ENCODE measurements around the gene UBA7. TPM values are rescaled to one million over a fixed set of nuclear protein-coding genes. Genes with fewer than 3 reads are reported as not detected.
A peak's percentile ranks its signal among the peaks of the same experiment; 100 is the strongest.
"Not testable (repeated sequence)": the region's sequence is repeated elsewhere in the genome, so short reads cannot be mapped to it uniquely, and the experiment has no call there.

UBA7 gene
- total RNA-seq, 2 donors from 2014 or later = 173 to 198 TPM

GRCh38 chr3:49785565-49786356, 28.0 kb downstream of the UBA7 start:
- DNase-seq (no peak), ATAC-seq (peak; percentile 33)
- Mint-ChIP-seq H3K4me3 (peak overlapping the region; percentile 91), H3K27me3 (no peaks in the 10 kb centered on the region), H3K36me3 (ENCODE audit: low read depth) (no peaks in the 10 kb centered on the region), H3K4me1 (peaks cover 23% of the 10 kb centered on the region), H3K27ac (peak overlapping the region; percentile 93)
- H3K9me3 ChIP-seq (ENCODE audit: control insufficient read depth, low read length, poor library complexity, severe bottlenecking) = no peaks in the 10 kb centered on the region

- Mint-ChIP-seq H3K4me1 (peaks cover 32% of the 10 kb centered on the region), H3K27ac (peak overlapping the region; percentile 14)
- not testable (repeated sequence) for ATAC-seq; DNase-seq; H3K36me3 Mint-ChIP-seq (ENCODE audit: low read depth); H3K9me3 ChIP-seq (ENCODE audit: control insufficient read depth, low read length, poor library complexity, severe bottlenecking); H3K4me3 Mint-ChIP-seq; H3K27me3 Mint-ChIP-seq
Observed at GRCh38 chr3:49782277-49782676, 31.5 kb downstream of the UBA7 start.

GRCh38 chr3:49781415-49782199, 32.1 kb downstream of the UBA7 start:
- ATAC-seq (no peak), DNase-seq (no peak)
- Mint-ChIP-seq H3K4me3 (no peak overlapping the region), H3K36me3 (ENCODE audit: low read depth) (peaks cover 3% of the 10 kb centered on the region), H3K4me1 (peaks cover 27% of the 10 kb centered on the region), H3K27ac (no peak overlapping the region), H3K27me3 (no peaks in the 10 kb centered on the region)
- H3K9me3 ChIP-seq (ENCODE audit: control insufficient read depth, low read length, poor library complexity, severe bottlenecking) = no peaks in the 10 kb centered on the region

- Mint-ChIP-seq H3K4me1 (peaks cover 26% of the 10 kb centered on the region), H3K27ac (peak overlapping the region; percentile 90)
- not testable (repeated sequence) for H3K36me3 Mint-ChIP-seq (ENCODE audit: low read depth); H3K27me3 Mint-ChIP-seq; ATAC-seq; H3K4me3 Mint-ChIP-seq; DNase-seq; H3K9me3 ChIP-seq (ENCODE audit: control insufficient read depth, low read length, poor library complexity, severe bottlenecking)
Observed at GRCh38 chr3:49780975-49781365, 32.8 kb downstream of the UBA7 start.

- Mint-ChIP-seq H3K36me3 (ENCODE audit: low read depth) (peaks cover 3% of the 10 kb centered on the region), H3K4me3 (no peak overlapping the region), H3K27me3 (no peaks in the 10 kb centered on the region), H3K27ac (peak overlapping the region; percentile 90), H3K4me1 (peaks cover 23% of the 10 kb centered on the region)
- no peak for ATAC-seq
- H3K9me3 ChIP-seq (ENCODE audit: control insufficient read depth, low read length, poor library complexity, severe bottlenecking) = no peaks in the 10 kb centered on the region
- no peak for DNase-seq
Observed at GRCh38 chr3:49780080-49780974, 33.4 kb downstream of the UBA7 start.

GRCh38 chr3:49779358-49780079, 34.2 kb downstream of the UBA7 start:
- ATAC-seq (no peak), DNase-seq (no peak)
- Mint-ChIP-seq H3K27ac (peak overlapping the region; percentile 90), H3K36me3 (ENCODE audit: low read depth) (peaks cover 3% of the 10 kb centered on the region), H3K27me3 (no peaks in the 10 kb centered on the region), H3K4me1 (peaks cover 22% of the 10 kb centered on the region), H3K4me3 (peak overlapping the region; percentile 69)
- H3K9me3 ChIP-seq (ENCODE audit: control insufficient read depth, low read length, poor library complexity, severe bottlenecking) = no peaks in the 10 kb centered on the region

- H3K9me3 ChIP-seq (ENCODE audit: control insufficient read depth, low read length, poor library complexity, severe bottlenecking); H3K36me3 Mint-ChIP-seq (ENCODE audit: low read depth); H3K27me3 Mint-ChIP-seq; H3K4me3 Mint-ChIP-seq; DNase-seq; ATAC-seq; H3K27ac Mint-ChIP-seq: not testable (repeated sequence)
- H3K4me1 Mint-ChIP-seq = peaks cover 21% of the 10 kb centered on the region
Observed at GRCh38 chr3:49776101-49776500, 37.7 kb downstream of the UBA7 start.

GRCh38 chr3:49775538-49775937, 38.2 kb downstream of the UBA7 start:
- Mint-ChIP-seq H3K27me3 (no peaks in the 10 kb centered on the region), H3K27ac (no peak overlapping the region), H3K36me3 (ENCODE audit: low read depth) (peaks cover 3% of the 10 kb centered on the region), H3K4me3 (no peak overlapping the region), H3K4me1 (peaks cover 20% of the 10 kb centered on the region)
- no peak for ATAC-seq
- no peaks in the 10 kb centered on the region for H3K9me3 ChIP-seq (ENCODE audit: control insufficient read depth, low read length, poor library complexity, severe bottlenecking)
- DNase-seq = no peak

GRCh38 chr3:49772703-49773102, 41.0 kb downstream of the UBA7 start:
- DNase-seq (no peak), ATAC-seq (no peak)
- H3K36me3 Mint-ChIP-seq (ENCODE audit: low read depth) = no peaks in the 10 kb centered on the region
- H3K4me1 Mint-ChIP-seq = peaks cover 16% of the 10 kb centered on the region
- H3K27me3 Mint-ChIP-seq = no peaks in the 10 kb centered on the region
- H3K4me3 Mint-ChIP-seq = no peak overlapping the region
- peak overlapping the region; percentile 68 for H3K27ac Mint-ChIP-seq
- no peaks in the 10 kb centered on the region for H3K9me3 ChIP-seq (ENCODE audit: control insufficient read depth, low read length, poor library complexity, severe bottlenecking)

- DNase-seq = no peak
- Mint-ChIP-seq H3K27me3 (no peaks in the 10 kb centered on the region), H3K4me1 (peaks cover 16% of the 10 kb centered on the region), H3K27ac (peak overlapping the region; percentile 9), H3K36me3 (ENCODE audit: low read depth) (no peaks in the 10 kb centered on the region), H3K4me3 (no peak overlapping the region)
- ATAC-seq = no peak
- no peaks in the 10 kb centered on the region for H3K9me3 ChIP-seq (ENCODE audit: control insufficient read depth, low read length, poor library complexity, severe bottlenecking)
Observed at GRCh38 chr3:49771340-49771938, 42.3 kb downstream of the UBA7 start.

- H3K4me3 Mint-ChIP-seq = no peak overlapping the region
- H3K9me3 ChIP-seq (ENCODE audit: control insufficient read depth, low read length, poor library complexity, severe bottlenecking) = no peaks in the 10 kb centered on the region
- DNase-seq (no peak), ATAC-seq (no peak)
- H3K27me3 Mint-ChIP-seq = no peaks in the 10 kb centered on the region
- no peak overlapping the region for H3K27ac Mint-ChIP-seq
- no peaks in the 10 kb centered on the region for H3K36me3 Mint-ChIP-seq (ENCODE audit: low read depth)
- peaks cover 15% of the 10 kb centered on the region for H3K4me1 Mint-ChIP-seq
Observed at GRCh38 chr3:49769926-49770325, 43.8 kb downstream of the UBA7 start.

- Mint-ChIP-seq H3K36me3 (ENCODE audit: low read depth) (no peaks in the 10 kb centered on the region), H3K4me3 (no peak overlapping the region), H3K27ac (no peak overlapping the region), H3K27me3 (no peaks in the 10 kb centered on the region), H3K4me1 (peaks cover 17% of the 10 kb centered on the region)
- no peak for ATAC-seq
- DNase-seq = no peak
- no peaks in the 10 kb centered on the region for H3K9me3 ChIP-seq (ENCODE audit: control insufficient read depth, low read length, poor library complexity, severe bottlenecking)
Observed at GRCh38 chr3:49769286-49769915, 44.4 kb downstream of the UBA7 start.

All from T-helper 17 cell (primary cell).